WTC11 (cell line): ENCODE results near the gene ITIH2. TPM values are rescaled to one million over a fixed set of nuclear protein-coding genes. Genes with fewer than 3 reads are reported as not detected.

ENCODE experiments used
- ATAC-seq: fragments of 200-7000 bp; cut with Tn5 transposase; 2 replicates; pipeline ENCODE4 v1.10.0; 2021; ENCODE audit warnings: mild to moderate bottlenecking, moderate library complexity
- CTCF ChIA-PET: fragments of 300-600 bp; sonication (Branson Sonifier 250); formaldehyde crosslinking; loops from one replicate; lab custom pipeline; 2021; ENCODE audit warnings: antibody characterized with exemption; lab: Charles Lee
- POLR2A ChIA-PET: fragments of 350-600 bp; sonication (Branson Sonifier 250); formaldehyde crosslinking; loops from one replicate; lab custom pipeline; 2021; ENCODE audit warnings: antibody characterized with exemption; lab: Charles Lee
- DNase-seq: peaks from one replicate; pipeline ENCODE4 v3.0.0; 2021; ENCODE audit warnings: low spot score
- H3K27ac Mint-ChIP-seq: 2 replicates; pipeline ENCODE4 v1.8.0; 2021; ENCODE audit warnings: mixed read lengths
- H3K27me3 Mint-ChIP-seq: 2 replicates; pipeline ENCODE4 v1.8.0; 2021; ENCODE audit warnings: low read depth, mild to moderate bottlenecking, moderate library complexity, mixed read lengths
- H3K36me3 Mint-ChIP-seq: 2 replicates; pipeline ENCODE4 v1.8.0; 2021; ENCODE audit warnings: mixed read lengths
- H3K4me1 Mint-ChIP-seq: 2 replicates; pipeline ENCODE4 v1.8.0; 2022; ENCODE audit warnings: mixed read lengths
- H3K4me3 Mint-ChIP-seq: 2 replicates; pipeline ENCODE4 v1.8.0; 2021; ENCODE audit warnings: mild to moderate bottlenecking, moderate library complexity, mixed read lengths
- H3K9me3 Mint-ChIP-seq: 2 replicates; pipeline ENCODE4 v1.8.0; 2021; ENCODE audit warnings: mixed read lengths
- EMX1 ChIP-seq: fragments of 250-450 bp; sonication (Bioruptor Pico); IDR thresholded peaks from 2 replicates; pipeline ENCODE4 v1.8.0; 2021; ENCODE audit warnings: mild to moderate bottlenecking
- ESRRA ChIP-seq: sonication (generic); formaldehyde crosslinking; IDR thresholded peaks from 2 replicates; pipeline ENCODE4 v1.8.1; 2022; ENCODE audit warnings: mild to moderate bottlenecking, missing genetic modification reagents, borderline replicate concordance
- FOXP1 ChIP-seq: sonication (generic); formaldehyde crosslinking; IDR thresholded peaks from 2 replicates; pipeline ENCODE4 v1.8.0; 2022; ENCODE audit warnings: missing genetic modification reagents, mild to moderate bottlenecking, moderate library complexity, borderline replicate concordance
- HMGA2 ChIP-seq: fragments of 250-450 bp; sonication (Bioruptor Pico); IDR thresholded peaks from 2 replicates; pipeline ENCODE4 v1.4.0; 2021; ENCODE audit warnings: mild to moderate bottlenecking, moderate library complexity
- SMAD3 ChIP-seq: sonication (generic); formaldehyde crosslinking; IDR thresholded peaks from 2 replicates; pipeline ENCODE4 v1.8.0; 2022; ENCODE audit warnings: missing genetic modification reagents, mild to moderate bottlenecking, borderline replicate concordance
- ZBTB21 ChIP-seq: sonication (generic); formaldehyde crosslinking; IDR thresholded peaks from 2 replicates; pipeline ENCODE4 v1.8.1; 2023; ENCODE audit warnings: mild to moderate bottlenecking, missing genetic modification reagents, borderline replicate concordance
- ZNF396 ChIP-seq: fragments of 250-450 bp; sonication (Bioruptor Pico); IDR thresholded peaks from 2 replicates; pipeline ENCODE4 v1.8.0; 2021; ENCODE audit warnings: mild to moderate bottlenecking, moderate library complexity, borderline replicate concordance
- ZNF423 ChIP-seq: fragments of 250-450 bp; sonication (Bioruptor Pico); IDR thresholded peaks from 2 replicates; pipeline ENCODE4 v2.1.2; 2022; ENCODE audit warnings: mild to moderate bottlenecking, moderate library complexity
- total RNA-seq: library from RNA; stranded (reverse); gene quantifications from 3 replicates; pipeline ENCODE4 v1.2.3, GENCODE V29; 2021
- TF ChIP-seq, protein P1 (sequence below): fragments of 250-450 bp; sonication (Bioruptor Pico); IDR thresholded peaks from 2 replicates; pipeline ENCODE4 v1.9.0; 2021; ENCODE audit warnings: moderate library complexity, mild to moderate bottlenecking, inconsistent platforms, borderline replicate concordance
- TF ChIP-seq, protein P2 (sequence below): fragments of 250-450 bp; sonication (Bioruptor Pico); IDR thresholded peaks from 2 replicates; pipeline ENCODE4 v2.1.2; 2022; ENCODE audit warnings: mild to moderate bottlenecking, moderate library complexity
- TF ChIP-seq, protein P3 (sequence below): fragments of 250-450 bp; sonication (Bioruptor Pico); conservative IDR thresholded peaks from 2 replicates; pipeline ENCODE4 v1.9.0; 2021; ENCODE audit warnings: mild to moderate bottlenecking
- TF ChIP-seq, protein P4 (sequence below): fragments of 250-450 bp; sonication (Bioruptor Pico); IDR thresholded peaks from 2 replicates; pipeline ENCODE4 v1.8.0; 2021; ENCODE audit warnings: mild to moderate bottlenecking
- TF ChIP-seq, protein P5 (sequence below): sonication (generic); formaldehyde crosslinking; IDR thresholded peaks from 2 replicates; pipeline ENCODE4 v1.8.0; 2023; ENCODE audit warnings: mild to moderate bottlenecking, missing genetic modification reagents
- TF ChIP-seq, protein P6 (sequence below): sonication (generic); formaldehyde crosslinking; IDR thresholded peaks from 2 replicates; pipeline ENCODE4 v1.8.1; 2023; ENCODE audit warnings: mild to moderate bottlenecking, missing genetic modification reagents
- TF ChIP-seq, protein P7 (sequence below): sonication (generic); formaldehyde crosslinking; IDR thresholded peaks from 2 replicates; pipeline ENCODE4 v1.8.1; 2022; ENCODE audit warnings: low read depth, missing genetic modification reagents, borderline replicate concordance
- TF ChIP-seq, protein P8 (sequence below): sonication (generic); formaldehyde crosslinking; IDR thresholded peaks from 2 replicates; pipeline ENCODE4 v1.8.1; 2022; ENCODE audit warnings: missing genetic modification reagents, borderline replicate concordance

Gene ITIH2
- total RNA-seq, 1 experiment from 2014 or later, result 0.83 TPM

DNA sequence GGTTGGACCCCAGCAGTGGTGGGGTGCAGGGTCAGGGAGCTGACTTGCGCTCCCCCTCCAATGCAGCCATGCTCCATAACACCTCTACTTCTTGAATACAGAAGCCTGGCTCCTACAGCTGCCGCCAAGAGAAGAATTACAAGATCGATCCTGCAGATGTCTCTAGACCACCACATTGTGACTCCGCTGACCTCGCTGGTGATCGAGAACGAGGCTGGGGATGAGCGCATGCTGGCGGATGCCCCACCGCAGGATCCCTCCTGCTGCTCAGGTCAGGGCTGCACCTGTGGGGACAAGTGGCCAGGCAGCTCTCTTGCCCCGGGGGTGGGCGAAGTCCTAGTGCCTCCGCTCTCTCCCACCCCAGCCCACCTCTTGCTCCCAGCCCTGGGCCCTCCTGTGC is 31.7 kb downstream of the ITIH2 start (continued):
- TF ChIP-seq, protein P1, sequence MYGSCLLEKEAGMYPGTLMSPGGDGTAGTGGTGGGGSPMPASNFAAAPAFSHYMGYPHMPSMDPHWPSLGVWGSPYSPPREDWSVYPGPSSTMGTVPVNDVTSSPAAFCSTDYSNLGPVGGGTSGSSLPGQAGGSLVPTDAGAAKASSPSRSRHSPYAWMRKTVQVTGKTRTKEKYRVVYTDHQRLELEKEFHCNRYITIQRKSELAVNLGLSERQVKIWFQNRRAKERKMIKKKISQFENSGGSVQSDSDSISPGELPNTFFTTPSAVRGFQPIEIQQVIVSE (CRISPR knock-in tag), result no peak
- no peak for TF ChIP-seq ZNF423
- TF ChIP-seq, protein P2, sequence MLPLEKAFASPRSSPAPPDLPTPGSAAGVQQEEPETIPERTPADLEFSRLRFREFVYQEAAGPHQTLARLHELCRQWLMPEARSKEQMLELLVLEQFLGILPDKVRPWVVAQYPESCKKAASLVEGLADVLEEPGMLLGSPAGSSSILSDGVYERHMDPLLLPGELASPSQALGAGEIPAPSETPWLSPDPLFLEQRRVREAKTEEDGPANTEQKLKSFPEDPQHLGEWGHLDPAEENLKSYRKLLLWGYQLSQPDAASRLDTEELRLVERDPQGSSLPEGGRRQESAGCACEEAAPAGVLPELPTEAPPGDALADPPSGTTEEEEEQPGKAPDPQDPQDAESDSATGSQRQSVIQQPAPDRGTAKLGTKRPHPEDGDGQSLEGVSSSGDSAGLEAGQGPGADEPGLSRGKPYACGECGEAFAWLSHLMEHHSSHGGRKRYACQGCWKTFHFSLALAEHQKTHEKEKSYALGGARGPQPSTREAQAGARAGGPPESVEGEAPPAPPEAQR (CRISPR knock-in tag), result no peak
- TF ChIP-seq ZBTB21 (CRISPR knock-in tag), result no peak
- TF ChIP-seq, protein P3, sequence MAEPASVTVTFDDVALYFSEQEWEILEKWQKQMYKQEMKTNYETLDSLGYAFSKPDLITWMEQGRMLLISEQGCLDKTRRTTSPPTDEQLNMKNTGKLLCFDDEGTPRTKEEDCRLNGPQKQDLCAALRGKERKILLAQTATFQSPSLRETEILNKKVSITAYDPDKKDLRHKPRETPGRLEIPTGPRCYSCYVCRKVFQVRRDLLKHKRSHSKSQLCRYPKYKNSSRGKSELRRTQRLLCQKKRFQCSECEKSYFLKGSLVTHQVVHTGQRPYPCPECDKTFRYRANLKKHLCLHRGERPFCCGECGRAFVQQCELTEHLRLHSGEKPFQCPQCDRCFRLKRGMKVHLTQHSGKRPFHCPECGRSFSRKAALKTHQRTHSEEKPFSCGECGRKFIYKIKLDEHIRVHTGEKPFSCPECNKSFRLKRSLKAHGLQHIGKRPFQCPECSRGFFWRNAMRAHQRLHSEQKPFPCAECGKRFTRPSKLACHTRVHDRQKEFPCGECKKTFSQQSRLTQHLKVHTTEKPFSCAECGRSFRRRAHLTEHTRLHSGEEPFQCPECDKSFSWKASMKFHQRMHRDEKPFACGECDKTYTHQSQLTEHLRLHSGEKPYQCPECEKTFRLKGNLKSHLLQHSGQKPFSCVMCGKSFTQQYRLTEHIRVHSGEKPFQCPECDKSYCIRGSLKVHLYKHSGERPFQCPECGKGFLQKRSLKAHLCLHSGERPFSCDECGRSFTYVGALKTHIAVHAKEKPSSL (CRISPR knock-in tag), result no peak
- TF ChIP-seq ZNF396 (CRISPR knock-in tag), result no peak
- TF ChIP-seq, protein P4, sequence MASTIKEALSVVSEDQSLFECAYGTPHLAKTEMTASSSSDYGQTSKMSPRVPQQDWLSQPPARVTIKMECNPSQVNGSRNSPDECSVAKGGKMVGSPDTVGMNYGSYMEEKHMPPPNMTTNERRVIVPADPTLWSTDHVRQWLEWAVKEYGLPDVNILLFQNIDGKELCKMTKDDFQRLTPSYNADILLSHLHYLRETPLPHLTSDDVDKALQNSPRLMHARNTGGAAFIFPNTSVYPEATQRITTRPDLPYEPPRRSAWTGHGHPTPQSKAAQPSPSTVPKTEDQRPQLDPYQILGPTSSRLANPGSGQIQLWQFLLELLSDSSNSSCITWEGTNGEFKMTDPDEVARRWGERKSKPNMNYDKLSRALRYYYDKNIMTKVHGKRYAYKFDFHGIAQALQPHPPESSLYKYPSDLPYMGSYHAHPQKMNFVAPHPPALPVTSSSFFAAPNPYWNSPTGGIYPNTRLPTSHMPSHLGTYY (CRISPR knock-in tag), result no peak
- no peak for TF ChIP-seq FOXP1 (CRISPR knock-in tag)

DNA sequence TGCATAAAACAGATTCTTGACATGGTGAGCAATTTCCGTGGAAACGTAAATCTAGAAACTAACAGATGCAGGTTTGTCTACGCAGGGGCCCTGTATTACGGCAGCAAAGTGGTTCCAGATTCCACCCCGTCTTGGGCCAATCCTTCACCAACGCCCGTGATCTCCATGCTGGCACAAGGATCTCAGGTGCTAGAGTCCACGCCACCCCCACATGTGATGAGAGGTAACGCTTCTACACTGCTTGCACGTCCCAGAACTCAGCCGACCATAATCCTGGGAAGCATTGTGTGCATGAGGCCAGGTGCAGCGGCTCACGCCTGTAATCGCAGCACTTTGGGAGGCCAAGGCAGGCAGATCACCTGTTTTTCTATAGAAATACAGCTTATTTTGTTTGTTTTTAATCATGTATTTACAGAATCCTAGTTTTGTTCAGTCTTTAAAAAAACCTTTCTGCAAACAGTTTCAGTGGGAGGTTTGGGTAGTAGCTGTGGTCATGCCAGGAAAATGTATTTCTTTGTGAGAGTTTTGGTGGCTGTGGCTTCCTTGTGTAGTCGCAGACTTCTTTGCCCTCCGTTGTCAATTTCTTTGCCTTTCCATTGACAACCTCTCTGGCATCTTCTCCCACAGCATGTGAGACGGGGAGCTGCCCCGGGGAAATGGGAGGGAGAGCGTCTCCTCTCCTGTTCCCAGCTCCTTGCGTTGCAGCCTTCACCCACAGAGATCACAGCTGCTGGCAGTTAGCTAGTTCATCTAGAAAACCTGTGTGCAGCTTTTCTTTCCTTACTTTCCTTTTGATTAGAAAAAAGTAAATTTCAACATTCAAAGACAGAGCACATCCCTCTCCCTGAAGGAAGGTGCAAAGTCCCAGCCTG is 35.7 kb downstream of the ITIH2 start:
- DNase-seq (no peak), ATAC-seq (no peak; the same call in 1 of the 2 replicates)
- no peaks in the 10 kb centered on the region for H3K9me3 Mint-ChIP-seq
- no peaks in the 10 kb centered on the region for H3K4me1 Mint-ChIP-seq
- H3K36me3 Mint-ChIP-seq, result no peaks in the 10 kb centered on the region
- no peaks in the 10 kb centered on the region for H3K27me3 Mint-ChIP-seq
- no peak overlapping the region for H3K27ac Mint-ChIP-seq
- ChIA-PET POLR2A (no interaction called here), CTCF (interaction anchor here (0.8 to 2.7 kb wide), 4 partner anchors 33 to 1371 kb away, joined by 3 to 16 read pairs (median 4); no protein-coding TSS in a partner anchor)
- H3K4me3 Mint-ChIP-seq, result no peak overlapping the region
- TF ChIP-seq EMX1 (no peak), ESRRA (CRISPR knock-in tag) (no peak), HMGA2 (CRISPR knock-in tag) (no peak), FOXP1 (CRISPR knock-in tag) (no peak), SMAD3 (CRISPR knock-in tag) (no peak)
- TF ChIP-seq, protein P5, sequence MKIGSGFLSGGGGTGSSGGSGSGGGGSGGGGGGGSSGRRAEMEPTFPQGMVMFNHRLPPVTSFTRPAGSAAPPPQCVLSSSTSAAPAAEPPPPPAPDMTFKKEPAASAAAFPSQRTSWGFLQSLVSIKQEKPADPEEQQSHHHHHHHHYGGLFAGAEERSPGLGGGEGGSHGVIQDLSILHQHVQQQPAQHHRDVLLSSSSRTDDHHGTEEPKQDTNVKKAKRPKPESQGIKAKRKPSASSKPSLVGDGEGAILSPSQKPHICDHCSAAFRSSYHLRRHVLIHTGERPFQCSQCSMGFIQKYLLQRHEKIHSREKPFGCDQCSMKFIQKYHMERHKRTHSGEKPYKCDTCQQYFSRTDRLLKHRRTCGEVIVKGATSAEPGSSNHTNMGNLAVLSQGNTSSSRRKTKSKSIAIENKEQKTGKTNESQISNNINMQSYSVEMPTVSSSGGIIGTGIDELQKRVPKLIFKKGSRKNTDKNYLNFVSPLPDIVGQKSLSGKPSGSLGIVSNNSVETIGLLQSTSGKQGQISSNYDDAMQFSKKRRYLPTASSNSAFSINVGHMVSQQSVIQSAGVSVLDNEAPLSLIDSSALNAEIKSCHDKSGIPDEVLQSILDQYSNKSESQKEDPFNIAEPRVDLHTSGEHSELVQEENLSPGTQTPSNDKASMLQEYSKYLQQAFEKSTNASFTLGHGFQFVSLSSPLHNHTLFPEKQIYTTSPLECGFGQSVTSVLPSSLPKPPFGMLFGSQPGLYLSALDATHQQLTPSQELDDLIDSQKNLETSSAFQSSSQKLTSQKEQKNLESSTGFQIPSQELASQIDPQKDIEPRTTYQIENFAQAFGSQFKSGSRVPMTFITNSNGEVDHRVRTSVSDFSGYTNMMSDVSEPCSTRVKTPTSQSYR, result no peak
- TF ChIP-seq, protein P6, sequence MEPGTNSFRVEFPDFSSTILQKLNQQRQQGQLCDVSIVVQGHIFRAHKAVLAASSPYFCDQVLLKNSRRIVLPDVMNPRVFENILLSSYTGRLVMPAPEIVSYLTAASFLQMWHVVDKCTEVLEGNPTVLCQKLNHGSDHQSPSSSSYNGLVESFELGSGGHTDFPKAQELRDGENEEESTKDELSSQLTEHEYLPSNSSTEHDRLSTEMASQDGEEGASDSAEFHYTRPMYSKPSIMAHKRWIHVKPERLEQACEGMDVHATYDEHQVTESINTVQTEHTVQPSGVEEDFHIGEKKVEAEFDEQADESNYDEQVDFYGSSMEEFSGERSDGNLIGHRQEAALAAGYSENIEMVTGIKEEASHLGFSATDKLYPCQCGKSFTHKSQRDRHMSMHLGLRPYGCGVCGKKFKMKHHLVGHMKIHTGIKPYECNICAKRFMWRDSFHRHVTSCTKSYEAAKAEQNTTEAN (CRISPR knock-in tag), result no peak
- TF ChIP-seq, protein P7, sequence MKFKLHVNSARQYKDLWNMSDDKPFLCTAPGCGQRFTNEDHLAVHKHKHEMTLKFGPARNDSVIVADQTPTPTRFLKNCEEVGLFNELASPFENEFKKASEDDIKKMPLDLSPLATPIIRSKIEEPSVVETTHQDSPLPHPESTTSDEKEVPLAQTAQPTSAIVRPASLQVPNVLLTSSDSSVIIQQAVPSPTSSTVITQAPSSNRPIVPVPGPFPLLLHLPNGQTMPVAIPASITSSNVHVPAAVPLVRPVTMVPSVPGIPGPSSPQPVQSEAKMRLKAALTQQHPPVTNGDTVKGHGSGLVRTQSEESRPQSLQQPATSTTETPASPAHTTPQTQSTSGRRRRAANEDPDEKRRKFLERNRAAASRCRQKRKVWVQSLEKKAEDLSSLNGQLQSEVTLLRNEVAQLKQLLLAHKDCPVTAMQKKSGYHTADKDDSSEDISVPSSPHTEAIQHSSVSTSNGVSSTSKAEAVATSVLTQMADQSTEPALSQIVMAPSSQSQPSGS, result no peak
- TF ChIP-seq, protein P8, sequence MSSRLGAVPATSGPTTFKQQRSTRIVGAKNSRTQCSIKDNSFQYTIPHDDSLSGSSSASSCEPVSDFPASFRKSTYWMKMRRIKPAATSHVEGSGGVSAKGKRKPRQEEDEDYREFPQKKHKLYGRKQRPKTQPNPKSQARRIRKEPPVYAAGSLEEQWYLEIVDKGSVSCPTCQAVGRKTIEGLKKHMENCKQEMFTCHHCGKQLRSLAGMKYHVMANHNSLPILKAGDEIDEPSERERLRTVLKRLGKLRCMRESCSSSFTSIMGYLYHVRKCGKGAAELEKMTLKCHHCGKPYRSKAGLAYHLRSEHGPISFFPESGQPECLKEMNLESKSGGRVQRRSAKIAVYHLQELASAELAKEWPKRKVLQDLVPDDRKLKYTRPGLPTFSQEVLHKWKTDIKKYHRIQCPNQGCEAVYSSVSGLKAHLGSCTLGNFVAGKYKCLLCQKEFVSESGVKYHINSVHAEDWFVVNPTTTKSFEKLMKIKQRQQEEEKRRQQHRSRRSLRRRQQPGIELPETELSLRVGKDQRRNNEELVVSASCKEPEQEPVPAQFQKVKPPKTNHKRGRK, result no peak
